Astrocyte of the cerebellum (primary cell): Measurements from ENCODE around the gene CDH4.
"Not testable (repeated sequence)": the region's sequence is repeated elsewhere in the genome, so short reads cannot be mapped to it uniquely, and the experiment has no call there.

Experiments used
- DNase-seq: peaks from one replicate; pipeline ENCODE4 v3.0.0-alpha.2; 2011; ENCODE audit warnings: low read depth
- H3K4me3 ChIP-seq: 2 replicates; pipeline ENCODE4 v1.5.1; 2011; ENCODE audit warnings: mild to moderate bottlenecking, low read depth, low read length, moderate library complexity
- in situ Hi-C: cut with HindIII; loops from 2 replicates; pipeline ENCODE4 v1.10.0; 2017; ENCODE audit warnings: low sequenced_read_pairs
- TF ChIP-seq, protein P1 (sequence below): IDR thresholded peaks from 2 replicates; pipeline ENCODE4 v1.5.1; 2012; ENCODE audit warnings: low read length, low read depth, moderate library complexity, mild to moderate bottlenecking; ENCODE audit errors: missing control alignments

CDH4 gene

GRCh38 chr20:61263084-61263695, 11.1 kb downstream of the CDH4 start:
- TF ChIP-seq, protein P1, sequence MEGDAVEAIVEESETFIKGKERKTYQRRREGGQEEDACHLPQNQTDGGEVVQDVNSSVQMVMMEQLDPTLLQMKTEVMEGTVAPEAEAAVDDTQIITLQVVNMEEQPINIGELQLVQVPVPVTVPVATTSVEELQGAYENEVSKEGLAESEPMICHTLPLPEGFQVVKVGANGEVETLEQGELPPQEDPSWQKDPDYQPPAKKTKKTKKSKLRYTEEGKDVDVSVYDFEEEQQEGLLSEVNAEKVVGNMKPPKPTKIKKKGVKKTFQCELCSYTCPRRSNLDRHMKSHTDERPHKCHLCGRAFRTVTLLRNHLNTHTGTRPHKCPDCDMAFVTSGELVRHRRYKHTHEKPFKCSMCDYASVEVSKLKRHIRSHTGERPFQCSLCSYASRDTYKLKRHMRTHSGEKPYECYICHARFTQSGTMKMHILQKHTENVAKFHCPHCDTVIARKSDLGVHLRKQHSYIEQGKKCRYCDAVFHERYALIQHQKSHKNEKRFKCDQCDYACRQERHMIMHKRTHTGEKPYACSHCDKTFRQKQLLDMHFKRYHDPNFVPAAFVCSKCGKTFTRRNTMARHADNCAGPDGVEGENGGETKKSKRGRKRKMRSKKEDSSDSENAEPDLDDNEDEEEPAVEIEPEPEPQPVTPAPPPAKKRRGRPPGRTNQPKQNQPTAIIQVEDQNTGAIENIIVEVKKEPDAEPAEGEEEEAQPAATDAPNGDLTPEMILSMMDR = peak; percentile 99
- in situ Hi-C loops = no loop called here
- no peak for DNase-seq
- no peak overlapping the region for H3K4me3 ChIP-seq

GRCh38 chr20:61263938-61264337, 11.9 kb downstream of the CDH4 start:
- TF ChIP-seq, protein P1 = no peak
- no peak for DNase-seq
- in situ Hi-C loops = no loop called here
- H3K4me3 ChIP-seq = no peak overlapping the region

- no peak overlapping the region for H3K4me3 ChIP-seq
- DNase-seq = no peak
- TF ChIP-seq, protein P1 = no peak
- in situ Hi-C loops = no loop called here
Measured at GRCh38 chr20:61267241-61267640, 15.2 kb downstream of the CDH4 start.

DNA sequence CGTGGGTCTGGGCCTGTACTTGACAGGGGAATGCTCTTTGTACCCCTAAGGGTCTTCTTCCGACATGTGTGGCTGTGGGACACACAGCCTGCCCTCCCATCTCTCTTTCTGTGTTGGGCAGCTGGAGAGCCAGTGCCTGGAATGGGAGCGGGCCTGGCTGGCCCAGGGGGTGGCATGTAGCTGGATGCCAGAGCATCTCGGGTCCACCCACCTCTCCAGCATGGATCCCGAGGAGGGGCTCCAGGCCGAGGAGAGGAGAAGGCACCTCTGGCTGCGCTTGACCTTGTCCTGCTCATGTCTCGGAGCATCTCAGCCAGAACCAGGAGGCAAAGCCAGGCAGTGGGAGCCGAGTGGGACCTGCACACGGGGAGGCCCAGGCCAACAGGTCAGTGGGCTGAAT, 16.0 kb downstream of the CDH4 start:
- TF ChIP-seq, protein P1 = no peak
- no peak overlapping the region for H3K4me3 ChIP-seq
- DNase-seq = no peak
- in situ Hi-C loops = no loop called here

DNA sequence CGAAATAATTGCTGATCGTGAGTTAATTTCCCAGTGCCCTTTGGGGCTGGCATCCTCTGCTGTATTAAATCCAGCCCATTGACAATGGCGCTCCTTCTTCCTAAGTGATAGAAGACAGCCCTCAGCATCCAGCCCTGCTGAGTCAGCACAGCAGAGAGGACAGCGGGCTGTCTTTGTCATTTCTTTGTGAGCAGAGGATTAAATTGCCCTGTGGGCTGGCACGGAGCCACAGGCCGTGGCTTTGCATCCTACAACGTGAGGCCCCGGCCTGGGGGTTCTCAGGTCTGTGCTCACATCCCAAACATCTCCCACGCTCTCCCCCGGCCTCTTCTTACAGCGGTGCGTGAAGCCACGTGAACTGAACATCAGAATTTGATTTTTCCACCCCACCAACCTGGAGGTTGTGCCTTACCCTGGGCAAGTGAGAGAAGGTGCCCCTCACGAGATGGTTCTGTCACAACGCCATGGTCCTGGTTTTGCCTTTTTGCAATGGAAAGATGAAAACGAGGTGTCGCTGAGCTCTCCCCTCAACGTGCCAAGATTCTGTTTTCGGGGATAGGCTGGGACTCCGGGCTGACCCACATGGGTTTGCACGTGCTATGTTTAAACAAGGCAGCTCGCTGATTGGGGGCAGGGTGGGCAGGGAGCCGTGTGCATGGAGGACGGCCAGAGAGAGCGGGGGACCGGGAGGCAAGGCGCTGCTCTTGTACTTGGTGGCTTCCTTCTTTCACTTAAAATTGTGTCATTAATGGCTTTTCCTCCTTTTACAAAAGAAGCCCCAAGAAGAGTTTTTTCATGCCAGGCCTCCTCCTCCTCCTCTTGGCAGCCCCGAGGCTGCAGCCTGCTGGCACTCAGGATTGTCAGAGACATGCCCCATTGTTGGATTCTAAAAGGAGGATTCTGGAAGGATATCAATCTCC, 19.5 kb downstream of the CDH4 start:
- H3K4me3 ChIP-seq = no peak overlapping the region
- in situ Hi-C loops = no loop called here
- no peak for DNase-seq

DNA sequence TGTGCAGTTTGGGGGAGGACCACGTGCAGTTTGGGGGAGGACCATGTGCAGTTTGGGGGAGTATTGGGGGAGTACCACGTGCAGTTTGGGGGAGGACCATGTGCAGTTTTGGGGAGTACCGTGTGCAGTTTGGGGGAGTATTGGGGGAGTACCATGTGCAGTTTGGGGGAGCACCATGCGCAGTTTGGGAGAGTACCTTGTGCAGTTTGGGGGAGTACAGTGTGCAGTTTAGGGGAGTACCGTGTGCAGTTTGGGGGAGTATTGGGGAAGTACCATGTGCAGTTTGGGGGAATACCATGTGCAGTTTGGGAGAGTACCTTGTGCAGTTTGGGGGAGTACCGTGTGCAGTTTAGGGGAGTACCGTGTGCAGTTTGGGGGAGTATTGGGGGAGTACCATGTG, 21.0 kb downstream of the CDH4 start:
- H3K4me3 ChIP-seq, DNase-seq, in situ Hi-C loops: not testable (repeated sequence)

More for the DNA sequence above, 19.5 kb downstream of the CDH4 start:
- TF ChIP-seq, protein P1 = no peak

GRCh38 chr20:61273666-61274065, 21.6 kb downstream of the CDH4 start:
- DNase-seq, H3K4me3 ChIP-seq, in situ Hi-C loops: not testable (repeated sequence)
